Body of pancreas (tissue), 4 donors: ENCODE measurements around the gene ZRANB3.

ENCODE experiments used
- CTCF ChIP-seq, 7 experiments: fragments of 450-650 bp in 4 of 7; fragments of 200-600 bp in 3 of 7; sonication (generic) in 3 of 7; IDR thresholded peaks; one replicate each; pipeline ENCODE4 v1.5.1; 2016 to 2019; ENCODE audit warnings: antibody characterized with exemption in 7 of 7
- POLR2A ChIP-seq, 3 donors: fragments of 450-650 bp; IDR thresholded peaks; one replicate each; pipeline ENCODE4 v1.6.1; 2016; ENCODE audit warnings: antibody characterized with exemption in 3 of 3, mild to moderate bottlenecking in 2 of 3

- TF ChIP-seq CTCF (IDR thresholded peaks at IDR 0.05) (no peak), POLR2A (IDR thresholded peaks at IDR 0.05) (no peak)
Measured at GRCh38 chr2:135255208-135255607, 275.8 kb downstream of the ZRANB3 start.
